Parathyroid adenoma (tissue), 2 donors: Measurements from ENCODE around the gene PDE5A.

Experiments
- H2AFZ ChIP-seq: fragments of 300-600 bp; sonication (generic); one replicate; pipeline ENCODE4 v1.7.0; 2017; ENCODE audit warnings: antibody characterized with exemption, mild to moderate bottlenecking
- H3K27ac ChIP-seq: fragments of 300-600 bp; sonication (generic); one replicate; pipeline ENCODE4 v1.7.0; 2017
- H3K27me3 ChIP-seq: fragments of 300-600 bp; sonication (generic); one replicate; pipeline ENCODE4 v1.7.0; 2017; ENCODE audit warnings: low read length; ENCODE audit not compliant: control insufficient read depth, insufficient read depth
- H3K36me3 ChIP-seq: fragments of 300-600 bp; sonication (generic); one replicate; pipeline ENCODE4 v1.7.0; 2017; ENCODE audit warnings: low read length; ENCODE audit not compliant: control insufficient read depth, insufficient read depth
- H3K4me1 ChIP-seq: fragments of 300-600 bp; sonication (generic); one replicate; pipeline ENCODE4 v1.7.0; 2017; ENCODE audit warnings: control low read depth
- H3K4me2 ChIP-seq: fragments of 300-600 bp; sonication (generic); one replicate; pipeline ENCODE4 v1.7.0; 2017; ENCODE audit warnings: low read length
- H3K4me3 ChIP-seq: fragments of 300-600 bp; sonication (generic); one replicate; pipeline ENCODE4 v1.7.0; 2017; ENCODE audit warnings: low read depth, low read length
- H3K79me2 ChIP-seq: fragments of 300-600 bp; sonication (generic); one replicate; pipeline ENCODE4 v1.7.0; 2017; ENCODE audit warnings: control low read depth
- H3K9ac ChIP-seq: fragments of 300-600 bp; sonication (generic); one replicate; pipeline ENCODE4 v1.7.0; 2017; ENCODE audit warnings: mild to moderate bottlenecking
- H3K9me3 ChIP-seq: fragments of 300-600 bp; sonication (generic); one replicate; pipeline ENCODE4 v1.7.0; 2017; ENCODE audit warnings: low read length; ENCODE audit not compliant: control insufficient read depth
- CTCF ChIP-seq: fragments of 300-600 bp; sonication (generic); IDR thresholded peaks from one replicate; pipeline ENCODE4 v1.7.0; 2017; ENCODE audit warnings: antibody characterized with exemption, mild to moderate bottlenecking
- donor health status: primary hyperparathyroidism.

Gene PDE5A

GRCh38 chr4:119518230-119518892 is 110.2 kb downstream of the PDE5A start:
- no peak overlapping the region for H3K4me2 ChIP-seq
- no peaks in the 10 kb centered on the region for H3K79me2 ChIP-seq
- no peaks in the 10 kb centered on the region for H3K36me3 ChIP-seq
- no peak overlapping the region for H3K4me3 ChIP-seq
- no peaks in the 10 kb centered on the region for H3K27me3 ChIP-seq
- H2AFZ ChIP-seq, result no peak overlapping the region
- TF ChIP-seq CTCF, result no peak
- H3K4me1 ChIP-seq, result no peaks in the 10 kb centered on the region
- no peaks in the 10 kb centered on the region for H3K9me3 ChIP-seq
- no peak overlapping the region for H3K9ac ChIP-seq
- H3K27ac ChIP-seq, result peak overlapping the region; percentile 49

GRCh38 chr4:119517361-119518229 is 111.0 kb downstream of the PDE5A start:
- H3K27me3 ChIP-seq, result no peaks in the 10 kb centered on the region
- H3K4me3 ChIP-seq, result no peak overlapping the region
- H3K4me2 ChIP-seq, result no peak overlapping the region
- no peaks in the 10 kb centered on the region for H3K4me1 ChIP-seq
- no peaks in the 10 kb centered on the region for H3K36me3 ChIP-seq
- H3K27ac ChIP-seq, result peak overlapping the region; percentile 46
- H3K9me3 ChIP-seq, result no peaks in the 10 kb centered on the region
- H3K9ac ChIP-seq, result no peak overlapping the region
- no peak overlapping the region for H2AFZ ChIP-seq
- no peaks in the 10 kb centered on the region for H3K79me2 ChIP-seq
- no peak for TF ChIP-seq CTCF

GRCh38 chr4:119512398-119512797 is 116.2 kb downstream of the PDE5A start:
- no peak overlapping the region for H3K9ac ChIP-seq
- no peak overlapping the region for H3K27ac ChIP-seq

GRCh38 chr4:119510395-119511149 is 118.0 kb downstream of the PDE5A start:
- no peaks in the 10 kb centered on the region for H3K27me3 ChIP-seq
- no peak overlapping the region for H3K4me2 ChIP-seq
- no peak overlapping the region for H2AFZ ChIP-seq
- TF ChIP-seq CTCF, result no peak
- no peak overlapping the region for H3K4me3 ChIP-seq
- H3K79me2 ChIP-seq, result no peaks in the 10 kb centered on the region
- H3K9me3 ChIP-seq, result no peaks in the 10 kb centered on the region
- no peaks in the 10 kb centered on the region for H3K4me1 ChIP-seq
- no peaks in the 10 kb centered on the region for H3K36me3 ChIP-seq
- H3K9ac ChIP-seq, result no peak overlapping the region
- no peak overlapping the region for H3K27ac ChIP-seq

More at GRCh38 chr4:119512398-119512797, 116.2 kb downstream of the PDE5A start:
- Histone ChIP-seq H3K4me1 (no peaks in the 10 kb centered on the region), H3K4me3 (no peak overlapping the region), H3K4me2 (no peak overlapping the region), H3K9me3 (no peaks in the 10 kb centered on the region), H2AFZ (no peak overlapping the region), H3K36me3 (no peaks in the 10 kb centered on the region), H3K27me3 (no peaks in the 10 kb centered on the region), H3K79me2 (no peaks in the 10 kb centered on the region)
- TF ChIP-seq CTCF, result no peak
